ENCODE data around the gene RBM42. TPM values are rescaled to one million over a fixed set of nuclear protein-coding genes. Genes with fewer than 3 reads are reported as not detected.

The RBM42 gene
- total RNA-seq, 4 donors from 2014 or later, result 49.4 to 90.9 (median 65.6) TPM

- DNase-seq, result no peak
- 95 to 97% methylated on average over 24 of the region's 24 CpGs for WGBS, 2 donors
These were observed 36.3 kb downstream of the RBM42 start for GRCh38 chr19:35665157-35665556.

GRCh38 chr19:35665604-35666003 is 36.8 kb downstream of the RBM42 start:
- intact Hi-C loops (cut with DNase I), result no loop called here
- H3K9me3 ChIP-seq, result no peaks in the 10 kb centered on the region
- no peak for TF ChIP-seq POLR2A (IDR thresholded peaks at IDR 0.05)
- TF ChIP-seq, protein P1, sequence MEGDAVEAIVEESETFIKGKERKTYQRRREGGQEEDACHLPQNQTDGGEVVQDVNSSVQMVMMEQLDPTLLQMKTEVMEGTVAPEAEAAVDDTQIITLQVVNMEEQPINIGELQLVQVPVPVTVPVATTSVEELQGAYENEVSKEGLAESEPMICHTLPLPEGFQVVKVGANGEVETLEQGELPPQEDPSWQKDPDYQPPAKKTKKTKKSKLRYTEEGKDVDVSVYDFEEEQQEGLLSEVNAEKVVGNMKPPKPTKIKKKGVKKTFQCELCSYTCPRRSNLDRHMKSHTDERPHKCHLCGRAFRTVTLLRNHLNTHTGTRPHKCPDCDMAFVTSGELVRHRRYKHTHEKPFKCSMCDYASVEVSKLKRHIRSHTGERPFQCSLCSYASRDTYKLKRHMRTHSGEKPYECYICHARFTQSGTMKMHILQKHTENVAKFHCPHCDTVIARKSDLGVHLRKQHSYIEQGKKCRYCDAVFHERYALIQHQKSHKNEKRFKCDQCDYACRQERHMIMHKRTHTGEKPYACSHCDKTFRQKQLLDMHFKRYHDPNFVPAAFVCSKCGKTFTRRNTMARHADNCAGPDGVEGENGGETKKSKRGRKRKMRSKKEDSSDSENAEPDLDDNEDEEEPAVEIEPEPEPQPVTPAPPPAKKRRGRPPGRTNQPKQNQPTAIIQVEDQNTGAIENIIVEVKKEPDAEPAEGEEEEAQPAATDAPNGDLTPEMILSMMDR (IDR thresholded peaks at IDR 0.05), result no peak
- no peaks in the 10 kb centered on the region for H3K4me1 ChIP-seq
- 66 to 79% methylated on average over 6 to 7 of the region's 7 CpGs for whole genome bisulfite sequencing, 2 donors
- no peaks in the 10 kb centered on the region for H3K27me3 ChIP-seq
- no peak overlapping the region for H3K4me3 ChIP-seq (replicated peaks in 1 of 3)
- peaks cover 0 to under 1% of the 10 kb centered on the region in 2 donors for H3K36me3 ChIP-seq
- DNase-seq, result no peak
- H3K27ac ChIP-seq, result no peak overlapping the region

More at GRCh38 chr19:35665157-35665556, 36.3 kb downstream of the RBM42 start:
- Histone ChIP-seq H3K4me1 (no peaks in the 10 kb centered on the region), H3K4me3 (replicated peaks in 1 of 3) (no peak overlapping the region), H3K27ac (no peak overlapping the region), H3K9me3 (no peaks in the 10 kb centered on the region), H3K36me3 (peaks cover 0 to 5% of the 10 kb centered on the region in 2 donors), H3K27me3 (no peaks in the 10 kb centered on the region)
- TF ChIP-seq POLR2A (IDR thresholded peaks at IDR 0.05), result no peak
- TF ChIP-seq, protein P1 (IDR thresholded peaks at IDR 0.05), result no peak
- intact Hi-C loops (cut with DNase I), result no loop called here

DNA sequence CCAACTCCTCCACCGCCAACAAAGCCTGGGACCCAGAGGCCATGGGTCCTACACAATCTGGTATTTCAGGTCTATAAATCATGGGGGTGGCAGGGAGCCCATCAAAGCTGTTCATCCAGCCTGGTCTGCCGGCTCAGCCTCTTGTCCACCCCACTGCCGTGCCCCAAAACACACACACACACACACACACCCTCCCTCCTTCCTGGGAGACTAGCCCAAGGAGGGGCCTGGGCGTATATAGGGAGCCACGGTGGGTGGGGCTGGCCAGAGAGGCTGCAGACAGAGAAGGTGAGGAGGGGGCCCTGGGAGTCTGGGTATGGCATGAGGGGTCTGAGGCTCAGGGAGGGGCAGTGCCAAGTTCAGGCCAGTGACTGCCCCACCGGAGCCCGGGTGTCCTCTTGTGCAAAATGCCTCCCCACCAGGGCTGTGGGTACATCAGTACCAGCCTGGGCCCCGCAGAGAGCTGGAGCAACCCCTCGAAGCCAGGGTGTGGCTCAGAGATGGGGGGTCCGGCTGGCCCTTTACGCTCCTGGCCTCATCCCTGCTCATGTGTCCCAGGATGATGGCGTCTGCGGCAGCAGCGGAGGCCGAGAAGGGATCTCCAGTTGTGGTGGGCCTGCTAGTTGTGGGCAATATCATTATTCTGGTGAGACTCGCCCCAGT is 37.5 kb downstream of the RBM42 start, which contains the start of gene UPK1A:
Gene UPK1A, plus strand, starts transcription at position 267 of the 663 bp plus-strand sequence. Its CDS starts 296 bp downstream, at position 563.
- no peaks in the 10 kb centered on the region for H3K9me3 ChIP-seq
- intact Hi-C loops (cut with DNase I), result no loop called here
- no peak for DNase-seq
- H3K27me3 ChIP-seq, result no peaks in the 10 kb centered on the region
- H3K4me1 ChIP-seq, result no peaks in the 10 kb centered on the region
- whole genome bisulfite sequencing, 2 donors, result 65 to 71% methylated on average over 6 to 9 of the region's 16 CpGs
- H3K36me3 ChIP-seq, result no peaks in the 10 kb centered on the region
- TF ChIP-seq, protein P1 (IDR thresholded peaks at IDR 0.05), result no peak
- no peak for TF ChIP-seq POLR2A (IDR thresholded peaks at IDR 0.05)
- H3K27ac ChIP-seq, result no peak within 1 kb of the TSS
- no peak within 1 kb of the TSS for H3K4me3 ChIP-seq (replicated peaks in 1 of 3)

- Histone ChIP-seq H3K27me3 (peaks cover 14% of the 10 kb centered on the region), H3K4me1 (peaks cover 0 to 5% of the 10 kb centered on the region in 2 donors), H3K36me3 (no peaks in the 10 kb centered on the region), H3K4me3 (replicated peaks in 1 of 3) (no peak overlapping the region), H3K9me3 (no peaks in the 10 kb centered on the region), H3K27ac (no peak overlapping the region)
- TF ChIP-seq, protein P1 (IDR thresholded peaks at IDR 0.05), result no peak
- no peak for TF ChIP-seq POLR2A (IDR thresholded peaks at IDR 0.05)
- WGBS, 2 donors, result 69 to 75% methylated on average over 6 of the region's 6 CpGs
- DNase-seq, result no peak
- intact Hi-C loops (cut with DNase I), result no loop called here
These were observed 40.7 kb downstream of the RBM42 start for GRCh38 chr19:35669566-35669965.

DNA sequence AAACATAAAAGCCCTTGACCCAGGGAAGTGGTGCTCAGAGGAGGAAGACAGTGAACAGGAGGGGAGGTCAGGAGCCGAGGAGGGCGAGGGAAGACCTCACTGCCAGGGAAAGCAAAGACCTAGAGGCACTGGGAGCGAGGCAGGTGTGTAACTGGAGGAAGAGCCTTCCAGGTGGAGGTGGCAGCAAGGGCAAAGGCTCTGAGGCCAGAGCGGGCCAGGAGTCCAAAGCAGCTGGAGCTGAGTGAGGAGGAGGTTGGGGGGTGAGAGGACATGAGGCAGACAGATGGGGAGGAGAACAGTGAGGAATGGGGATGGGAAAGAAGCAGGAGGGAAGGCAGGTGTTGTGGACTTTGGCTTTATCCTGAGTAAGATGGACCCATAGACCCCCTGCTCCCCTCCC is 41.1 kb downstream of the RBM42 start:
- WGBS, 2 donors, result 53 to 61% methylated on average over 4 of the region's 4 CpGs
- H3K27me3 ChIP-seq, result peaks cover 14% of the 10 kb centered on the region
- intact Hi-C loops (cut with DNase I), result no loop called here
- TF ChIP-seq, protein P1 (IDR thresholded peaks at IDR 0.05), result no peak
- no peak for TF ChIP-seq POLR2A (IDR thresholded peaks at IDR 0.05)
- no peak overlapping the region for H3K4me3 ChIP-seq (replicated peaks in 1 of 3)
- DNase-seq, result no peak
- H3K27ac ChIP-seq, result no peak overlapping the region
- no peaks in the 10 kb centered on the region for H3K9me3 ChIP-seq
- no peaks in the 10 kb centered on the region for H3K36me3 ChIP-seq
- peaks cover 0 to 5% of the 10 kb centered on the region in 2 donors for H3K4me1 ChIP-seq
